Endothelial cell of umbilical vein (primary cell): Measurements from ENCODE around the gene MRPL16. TPM values are rescaled to one million over a fixed set of nuclear protein-coding genes. Genes with fewer than 3 reads are reported as not detected.

Experiments used
- BruUV-seq: library from RNA; stranded (reverse); fragments of 400-500 nt; replicated peaks from 2 replicates; lab custom pipeline; 2021; lab: Mats Ljungman, UMichigan
- CTCF ChIA-PET: fragments of 300-600, 350-600 bp; sonication (Branson Sonifier 250); formaldehyde crosslinking; loops from one replicate; lab custom pipeline; 2021; ENCODE audit warnings: antibody characterized with exemption, inconsistent platforms; lab: Charles Lee
- POLR2A ChIA-PET: fragments of 300-600, 350-600 bp; sonication (Branson Sonifier 250); formaldehyde crosslinking; loops from one replicate; lab custom pipeline; 2021; ENCODE audit warnings: antibody characterized with exemption, inconsistent platforms; lab: Charles Lee
- DNase-seq: peaks from one replicate; pipeline ENCODE4 v3.0.0-alpha.2; 2011; ENCODE audit warnings: low read depth, low spot score
- FAIRE-seq: peaks from 2 replicates; lab custom pipeline; 2011; peaks lifted over from hg19 to GRCh38; lab: Jason Lieb, UNC
- H2AFZ ChIP-seq: 2 replicates; pipeline ENCODE4 v1.6.0; 2012; ENCODE audit warnings: low read depth, low read length, control low read depth, inconsistent platforms
- H3K27ac ChIP-seq: 2 replicates; pipeline ENCODE4 v1.5.1; 2011; ENCODE audit warnings: low read depth, mild to moderate bottlenecking, control low read depth, low read length, moderate library complexity; ENCODE audit not compliant: insufficient read depth
- H3K27me3 ChIP-seq, 2 experiments: 2 replicates each; pipeline versions ENCODE4 v1.6.0 to v1.6.1; 2011; ENCODE audit warnings: low read length in 2 of 2, mixed read lengths in 1 of 2; ENCODE audit not compliant: control insufficient read depth in 2 of 2, insufficient read depth in 2 of 2
- H3K36me3 ChIP-seq, 2 experiments: 2 replicates in 1 of 2; 3 replicates in 1 of 2; pipeline ENCODE4 v1.5.1; 2011; ENCODE audit warnings: low read length in 2 of 2, mild to moderate bottlenecking in 1 of 2, moderate library complexity in 1 of 2; ENCODE audit not compliant: control insufficient read depth in 2 of 2, insufficient read depth in 2 of 2; ENCODE audit errors: extremely low read depth in 1 of 2
- H3K4me1 ChIP-seq: 3 replicates; pipeline ENCODE4 v1.5.1; 2011; ENCODE audit warnings: mild to moderate bottlenecking, low read length; ENCODE audit not compliant: control insufficient read depth, insufficient read depth; ENCODE audit errors: extremely low read depth
- H3K4me2 ChIP-seq: 2 replicates; pipeline ENCODE4 v1.6.1; 2011; ENCODE audit warnings: low read length, control low read depth, mixed read lengths; ENCODE audit not compliant: insufficient read depth
- H3K4me3 ChIP-seq, 3 experiments: fragments of 200-600 bp in 1 of 3; sonication (generic), shearing (Covaris generic) in 1 of 3; replicated peaks in 1 of 3; 2 replicates each; pipeline ENCODE4 v1.5.1; 2011 to 2016; ENCODE audit warnings: control low read depth in 3 of 3, low read length in 3 of 3, mild to moderate bottlenecking in 2 of 3, inconsistent platforms in 1 of 3, low read depth in 1 of 3, moderate library complexity in 1 of 3; ENCODE audit not compliant: insufficient read depth in 1 of 3
- H3K79me2 ChIP-seq: 2 replicates; pipeline ENCODE4 v1.6.0; 2012; ENCODE audit warnings: low read length, inconsistent platforms; ENCODE audit not compliant: control insufficient read depth, insufficient read depth
- H3K9ac ChIP-seq: replicated peaks from 2 replicates; pipeline ENCODE3; 2011; ENCODE audit warnings: low read length, control low read depth; ENCODE audit not compliant: insufficient read depth; ENCODE audit errors: extremely low read depth
- H3K9me1 ChIP-seq: replicated peaks from 3 replicates; pipeline ENCODE4 v1.6.0; 2011; ENCODE audit warnings: mild to moderate bottlenecking, low read length; ENCODE audit not compliant: control insufficient read depth, insufficient read depth; ENCODE audit errors: extremely low read depth
- H3K9me3 ChIP-seq: replicated peaks from 2 replicates; pipeline ENCODE4 v1.5.1; 2012; ENCODE audit warnings: low read length, inconsistent platforms; ENCODE audit not compliant: control insufficient read depth, insufficient read depth
- H4K20me1 ChIP-seq: replicated peaks from 2 replicates; pipeline ENCODE3; 2011; ENCODE audit warnings: mild to moderate bottlenecking, low read length; ENCODE audit not compliant: control insufficient read depth, insufficient read depth; ENCODE audit errors: extremely low read depth
- CTCF ChIP-seq, 2 donors: IDR thresholded peaks; 1 replicate in 1 of 2; 2 replicates in 1 of 2; pipeline ENCODE4 v1.5.1; 2011; ENCODE audit warnings: low read length in 2 of 2, mild to moderate bottlenecking in 2 of 2, moderate library complexity in 2 of 2, control low read depth in 1 of 2, inconsistent platforms in 1 of 2, low read depth in 1 of 2; ENCODE audit not compliant: insufficient read depth in 1 of 2; ENCODE audit errors: extremely low read depth in 1 of 2
- EZH2 ChIP-seq: IDR thresholded peaks from 2 replicates; pipeline ENCODE4 v1.6.1; 2012; ENCODE audit warnings: borderline replicate concordance, low read depth, mild to moderate bottlenecking, moderate library complexity, low read length, inconsistent platforms; ENCODE audit not compliant: severe bottlenecking
- FOS ChIP-seq: IDR thresholded peaks from 2 replicates; pipeline ENCODE4 v1.6.1; 2011; ENCODE audit warnings: mild to moderate bottlenecking, low read length, moderate library complexity, borderline replicate concordance; ENCODE audit not compliant: insufficient read depth
- GATA2 ChIP-seq: IDR thresholded peaks from 2 replicates; pipeline ENCODE4 v1.7.0; 2011; ENCODE audit warnings: low read depth, mild to moderate bottlenecking, moderate library complexity, mixed read lengths, low read length; ENCODE audit not compliant: insufficient read length, insufficient read depth
- JUN ChIP-seq: IDR thresholded peaks from 2 replicates; pipeline ENCODE4 v1.6.1; 2011; ENCODE audit warnings: borderline replicate concordance, low read depth; ENCODE audit not compliant: insufficient read length, insufficient read depth
- MAX ChIP-seq: IDR thresholded peaks from 2 replicates; pipeline ENCODE4 v1.6.1; 2011; ENCODE audit not compliant: insufficient read depth, insufficient read length
- MYC ChIP-seq: IDR thresholded peaks from one replicate; pipeline ENCODE4 v1.6.1; 2011; ENCODE audit warnings: mild to moderate bottlenecking, low read depth, low read length
- POLR2A ChIP-seq: IDR thresholded peaks from 2 replicates; pipeline ENCODE4 v1.6.1; 2012; ENCODE audit warnings: low read depth, mild to moderate bottlenecking, control low read depth, low read length
- POLR2AphosphoS5 ChIP-seq: IDR thresholded peaks from 2 replicates; pipeline ENCODE4 v1.6.1; 2012; ENCODE audit warnings: low read depth, mild to moderate bottlenecking, control low read depth, low read length, moderate library complexity; ENCODE audit not compliant: insufficient read depth
- dilution Hi-C: fragments of 300-500 bp; cut with MboI; formaldehyde crosslinking; loops from one replicate; pipeline ENCODE4 v1.15.0; 2019; ENCODE audit warnings: low sequenced_read_pairs; ENCODE audit not compliant: extremely low pct_ligation_motif_present
- intact Hi-C: fragments of 100-400 bp; cut with micrococcal nuclease; formaldehyde crosslinking; loops from one replicate; pipeline ENCODE4 v1.10.0; 2022
- polyA plus RNA-seq, 4 experiments: library from polyadenylated mRNA; depleted of rRNA in 3 of 4; stranded (reverse) in 3 of 4; unstranded in 1 of 4; fragments of >200 nt; gene quantifications; 2 replicates each; pipeline versions ENCODE4 v1.2.1 to v1.2.3, GENCODE V29; 2011 to 2012; ENCODE audit warnings: missing spikeins in 1 of 4
- total RNA-seq: library from RNA; stranded (reverse); gene quantifications from 2 replicates; pipeline ENCODE4 v1.2.3, GENCODE V29; 2021

Gene MRPL16
- total and polyA plus RNA-seq, 2 donors (not counting 3 experiments of a cell fraction or from before 2014, with no cell fraction given): 63.9 to 84.0 TPM

GRCh38 chr11:59833602-59834001 is 23.0 kb upstream of the MRPL16 start:
- Histone ChIP-seq H3K4me3 (no peak overlapping the region), H3K27me3 (no peaks in the 10 kb centered on the region), H3K9me1 (no peaks in the 10 kb centered on the region), H2AFZ (no peak overlapping the region), H3K9me3 (no peaks in the 10 kb centered on the region), H3K4me2 (no peak overlapping the region), H3K36me3 (no peaks in the 10 kb centered on the region), H4K20me1 (no peaks in the 10 kb centered on the region), H3K9ac (no peak overlapping the region), H3K27ac (no peak overlapping the region), H3K4me1 (no peaks in the 10 kb centered on the region), H3K79me2 (no peaks in the 10 kb centered on the region)
- FAIRE-seq (no peak), DNase-seq (no peak)
- dilution Hi-C loops: no loop called here
- intact Hi-C loops: no loop called here
- no peak for TF ChIP-seq JUN
- TF ChIP-seq GATA2: no peak
- TF ChIP-seq CTCF (IDR thresholded peaks at IDR 0.05; ENCODE audit: extremely low read depth in 1 of 2, insufficient read depth in 1 of 2, low read depth in 1 of 2, low read length in 2 of 2): no peak
- CTCF ChIA-PET: interaction anchor here (1.4 kb wide), 1 partner anchor 85 kb away, joined by 5 read pairs; no protein-coding TSS in a partner anchor
- no TSS peak for BruUV-seq
- POLR2A ChIA-PET: interaction anchor here (0.7 kb wide), 1 partner anchor 196 kb away, joined by 4 read pairs; no protein-coding TSS in a partner anchor

- TF ChIP-seq EZH2 (no peak), MYC (no peak), POLR2AphosphoS5 (no peak), MAX (no peak), CTCF (IDR thresholded peaks at IDR 0.05; ENCODE audit: extremely low read depth in 1 of 2, insufficient read depth in 1 of 2, low read depth in 1 of 2, low read length in 2 of 2) (no peak), FOS (no peak), POLR2A (no peak), JUN (no peak), GATA2 (no peak)
- H3K4me1 ChIP-seq: no peaks in the 10 kb centered on the region
- DNase-seq: no peak
- H3K4me2 ChIP-seq: no peak overlapping the region
- ChIA-PET CTCF (interaction anchor here (1.3 kb wide), 1 partner anchor 90 kb away, joined by 4 read pairs; no protein-coding TSS in a partner anchor), POLR2A (no interaction called here)
- H3K9me1 ChIP-seq: no peaks in the 10 kb centered on the region
- dilution Hi-C loops: no loop called here
- no peak overlapping the region for H3K27ac ChIP-seq
- H3K4me3 ChIP-seq: no peak overlapping the region
- H3K36me3 ChIP-seq: no peaks in the 10 kb centered on the region
- no peak overlapping the region for H2AFZ ChIP-seq
- no TSS peak for BruUV-seq
- no peaks in the 10 kb centered on the region for H3K9me3 ChIP-seq
- no peak overlapping the region for H3K9ac ChIP-seq
- no peaks in the 10 kb centered on the region for H4K20me1 ChIP-seq
- FAIRE-seq: no peak
- intact Hi-C loops: no loop called here
- no peaks in the 10 kb centered on the region for H3K27me3 ChIP-seq
- H3K79me2 ChIP-seq: no peaks in the 10 kb centered on the region
Measured at GRCh38 chr11:59829358-59829757, 18.8 kb upstream of the MRPL16 start.
